GM23248 (cell line): ENCODE data around the gene PRDX3. TPM values are rescaled to one million over a fixed set of nuclear protein-coding genes. Genes with fewer than 3 reads are reported as not detected.

Source experiments
- DNase-seq: peaks from one replicate; pipeline ENCODE4 v3.0.0-alpha.2; 2015
- H2AFZ ChIP-seq: fragments of 200-600 bp; sonication (generic); 2 replicates; pipeline ENCODE4 v1.6.1; 2016; ENCODE audit warnings: antibody characterized with exemption
- H3F3A ChIP-seq: fragments of 200-600 bp; sonication (generic); 2 replicates; pipeline ENCODE4 v1.6.1; 2016; ENCODE audit warnings: mild to moderate bottlenecking, antibody characterized with exemption, mixed run types; ENCODE audit not compliant: insufficient read depth
- H3K27ac ChIP-seq: fragments of 200-600 bp; sonication (generic); 2 replicates; pipeline ENCODE4 v1.5.1; 2016; ENCODE audit warnings: mild to moderate bottlenecking
- H3K27me3 ChIP-seq: fragments of 200-600 bp; sonication (generic); replicated peaks from 2 replicates; pipeline ENCODE4 v1.6.1; 2016; ENCODE audit warnings: mild to moderate bottlenecking; ENCODE audit not compliant: insufficient read depth
- H3K36me3 ChIP-seq: fragments of 200-600 bp; sonication (generic); 2 replicates; pipeline ENCODE4 v1.6.1; 2016; ENCODE audit warnings: low read depth, mild to moderate bottlenecking
- H3K4me1 ChIP-seq: fragments of 200-600 bp; sonication (generic); 2 replicates; pipeline ENCODE4 v1.6.1; 2016; ENCODE audit warnings: mild to moderate bottlenecking; ENCODE audit not compliant: insufficient read depth
- H3K4me2 ChIP-seq: fragments of 200-600 bp; sonication (generic); one replicate; pipeline ENCODE4 v1.6.1; 2016; ENCODE audit warnings: mild to moderate bottlenecking; ENCODE audit not compliant: unreplicated experiment
- H3K4me3 ChIP-seq: fragments of 200-600 bp; sonication (generic); 2 replicates; pipeline ENCODE4 v1.5.1; 2016; ENCODE audit warnings: mild to moderate bottlenecking
- H3K79me2 ChIP-seq: fragments of 200-600 bp; sonication (generic); 2 replicates; pipeline ENCODE4 v1.6.1; 2016; ENCODE audit warnings: mild to moderate bottlenecking; ENCODE audit not compliant: insufficient read depth
- H3K9ac ChIP-seq: fragments of 200-600 bp; sonication (generic); 2 replicates; pipeline ENCODE4 v1.6.1; 2016; ENCODE audit warnings: mild to moderate bottlenecking
- H3K9me2 ChIP-seq: fragments of 200-600 bp; sonication (generic); 2 replicates; pipeline ENCODE4 v1.6.1; 2016; ENCODE audit warnings: mixed run types, mild to moderate bottlenecking, moderate library complexity; ENCODE audit not compliant: insufficient read depth
- H3K9me3 ChIP-seq: fragments of 200-600 bp; sonication (generic); one replicate; pipeline ENCODE4 v1.6.1; 2017; ENCODE audit warnings: low read depth
- H4K20me1 ChIP-seq: fragments of 200-600 bp; sonication (generic); 2 replicates; pipeline ENCODE4 v1.6.0; 2016; ENCODE audit not compliant: insufficient read depth
- EZH2 ChIP-seq: fragments of 200-600 bp; sonication (generic); IDR thresholded peaks from 2 replicates; pipeline ENCODE4 v1.6.1; 2018; ENCODE audit warnings: antibody characterized with exemption, mild to moderate bottlenecking; ENCODE audit not compliant: insufficient read depth, poor library complexity, severe bottlenecking
- EZH2phosphoT487 ChIP-seq: fragments of 200-600 bp; sonication (generic); IDR thresholded peaks from 2 replicates; pipeline ENCODE4 v1.6.1; 2018; ENCODE audit warnings: antibody characterized with exemption, moderate library complexity, mild to moderate bottlenecking, low read depth; ENCODE audit not compliant: insufficient read depth
- WGBS, 2 experiments: methylation state at CpG; one replicate each; pipeline ENCODE4 v1.1.6; 2015 to 2017; ENCODE audit warnings: low lambda C conversion rate in 2 of 2, low coverage in 1 of 2; ENCODE audit errors: missing lambda C conversion rate in 2 of 2; 5-methylcytosine and 5-hydroxymethylcytosine counted together
- in situ Hi-C: fragments of 300-500 bp; cut with MboI; formaldehyde crosslinking; loops from 2 replicates; pipeline ENCODE4 v1.15.0; 2020
- polyA plus RNA-seq: library from polyadenylated mRNA; unstranded; fragments of >200 nt; fragmentation: Nextera tagmentation; extraction: Ambion mirVana; gene quantifications from 2 replicates; pipeline ENCODE4 v1.2.1, GENCODE V29; 2016
- total RNA-seq: library from RNA; depleted of rRNA; stranded (reverse); fragments of >200 nt; shearing (Covaris generic); gene quantifications from 2 replicates; pipeline ENCODE4 v1.2.3, GENCODE V29; 2014

Gene PRDX3
- total and polyA plus RNA-seq, 2 experiments from 2014 or later = 246 to 302 TPM

DNA sequence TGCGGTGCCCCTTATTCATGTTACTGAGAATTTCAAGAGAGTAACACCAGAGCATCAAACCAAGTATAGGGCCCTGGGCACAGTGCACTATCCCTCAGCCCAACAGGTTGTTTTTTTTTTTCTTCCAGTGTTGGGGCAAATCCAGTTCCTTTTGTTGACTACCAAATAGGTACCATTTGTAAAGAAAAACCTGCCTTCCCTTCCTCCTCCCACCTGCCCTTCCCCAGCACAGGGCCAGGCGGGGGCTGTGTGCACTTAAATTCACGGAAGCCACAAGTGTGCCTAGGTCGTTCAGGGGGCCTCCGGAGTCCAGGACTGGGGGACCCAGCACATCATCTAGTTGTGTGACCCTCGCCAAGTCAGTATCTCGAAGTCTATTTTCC lies 12.5 kb downstream of the PRDX3 start:
- in situ Hi-C loops = no loop called here
- TF ChIP-seq EZH2 (no peak), EZH2phosphoT487 (no peak)
- peak overlapping the region; percentile 93 for H2AFZ ChIP-seq

GRCh38 chr10:119165171-119166117 lies 13.2 kb downstream of the PRDX3 start, which contains the start of gene SFXN4:
TSS of gene SFXN4 (minus strand) at chr10:119165714. CDS start at chr10:119165647, 67 bp downstream.
- TF ChIP-seq EZH2 (no peak), EZH2phosphoT487 (no peak)
- peaks cover 7% of the 10 kb centered on the region for H3K4me1 ChIP-seq
- no peaks in the 10 kb centered on the region for H3K79me2 ChIP-seq
- H4K20me1 ChIP-seq = no peaks in the 10 kb centered on the region
- no peaks in the 10 kb centered on the region for H3K9me2 ChIP-seq
- no peaks in the 10 kb centered on the region for H3K9me3 ChIP-seq
- peak within 1 kb of the TSS; percentile 78 for H3K4me2 ChIP-seq
- WGBS, 2 experiments = 1 to 2% methylated on average over 48 to 65 of the region's 90 CpGs
- H3K9ac ChIP-seq = peak within 1 kb of the TSS; percentile 86
- no peaks in the 10 kb centered on the region for H3K27me3 ChIP-seq
- DNase-seq = peak; percentile 89
- H3F3A ChIP-seq = peaks cover 21% of the 10 kb centered on the region; the same call in 1 of the 2 replicates
- H2AFZ ChIP-seq = peak within 1 kb of the TSS; percentile 93
- H3K27ac ChIP-seq = peak within 1 kb of the TSS; percentile 62
- peaks cover 33% of the 10 kb centered on the region for H3K36me3 ChIP-seq
- in situ Hi-C loops = no loop called here
- H3K4me3 ChIP-seq = peak within 1 kb of the TSS; percentile 82

More for the DNA sequence above, 12.5 kb downstream of the PRDX3 start:
- 0 out of 2 replicates have a peak, but pooled peaks cover under 1% of the 10 kb centered on the region for H3K79me2 ChIP-seq
- peak overlapping the region; percentile 62 for H3K27ac ChIP-seq
- H3K4me2 ChIP-seq = peak overlapping the region; percentile 78
- H3K9me2 ChIP-seq = no peaks in the 10 kb centered on the region
- no peaks in the 10 kb centered on the region for H3K9me3 ChIP-seq
- H3K4me3 ChIP-seq = peak overlapping the region; percentile 82
- H3F3A ChIP-seq = peaks cover 21% of the 10 kb centered on the region; the same call in 1 of the 2 replicates
- no peaks in the 10 kb centered on the region for H4K20me1 ChIP-seq
- DNase-seq = no peak
- H3K9ac ChIP-seq = peak overlapping the region; percentile 86
- H3K27me3 ChIP-seq = no peaks in the 10 kb centered on the region
- H3K4me1 ChIP-seq = peaks cover 7% of the 10 kb centered on the region
- H3K36me3 ChIP-seq = peaks cover 33% of the 10 kb centered on the region
- WGBS, 2 experiments = 72% methylated on average over 7 of the region's 7 CpGs

DNA sequence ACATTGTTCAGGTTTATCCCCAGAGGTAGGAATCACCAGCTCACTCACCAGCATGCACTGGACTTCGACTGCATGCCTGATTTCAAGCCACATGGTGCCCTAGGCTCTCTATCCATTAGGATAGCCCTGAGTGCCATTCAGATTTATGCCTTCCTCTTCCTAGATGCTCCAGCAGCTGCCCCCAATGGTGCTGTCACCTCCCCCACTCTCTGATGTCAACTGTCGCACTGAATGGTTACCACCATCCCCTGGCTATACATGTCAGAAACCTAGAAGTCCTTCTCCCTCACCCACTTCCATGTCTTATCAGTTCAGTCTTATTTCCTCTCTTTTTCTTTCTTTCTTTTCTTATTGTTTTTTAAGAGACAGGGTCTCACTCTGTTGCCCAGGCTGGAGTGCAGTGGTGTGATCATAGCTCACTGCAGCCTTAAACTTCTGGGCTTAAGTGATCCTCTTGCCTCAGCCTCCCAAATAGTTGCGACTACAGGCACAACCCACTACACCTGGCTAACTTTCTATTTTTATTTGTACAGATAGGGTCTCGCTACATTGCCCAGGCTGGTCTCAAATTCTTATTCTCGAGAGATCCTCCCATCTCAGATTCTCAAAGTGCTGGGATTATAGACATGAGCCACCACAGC lies 16.0 kb downstream of the PRDX3 start:
- H3K36me3 ChIP-seq = peaks cover 14% of the 10 kb centered on the region
- H3F3A ChIP-seq = peaks cover 12% of the 10 kb centered on the region; the same call in 1 of the 2 replicates
- no peaks in the 10 kb centered on the region for H3K9me3 ChIP-seq
- H4K20me1 ChIP-seq = no peaks in the 10 kb centered on the region
- 95 to 99% methylated on average over 5 of the region's 5 CpGs for WGBS, 2 experiments
- H3K9me2 ChIP-seq = no peaks in the 10 kb centered on the region
- H3K27me3 ChIP-seq = no peaks in the 10 kb centered on the region
- TF ChIP-seq EZH2phosphoT487 (no peak), EZH2 (no peak)
- H2AFZ ChIP-seq = no peak overlapping the region
- no peak overlapping the region for H3K9ac ChIP-seq
- H3K4me2 ChIP-seq = no peak overlapping the region
- DNase-seq = no peak
- H3K4me3 ChIP-seq = no peak overlapping the region
- H3K4me1 ChIP-seq = peaks cover 7% of the 10 kb centered on the region
- in situ Hi-C loops = no loop called here
- H3K79me2 ChIP-seq = no peaks in the 10 kb centered on the region
- H3K27ac ChIP-seq = no peak overlapping the region

DNA sequence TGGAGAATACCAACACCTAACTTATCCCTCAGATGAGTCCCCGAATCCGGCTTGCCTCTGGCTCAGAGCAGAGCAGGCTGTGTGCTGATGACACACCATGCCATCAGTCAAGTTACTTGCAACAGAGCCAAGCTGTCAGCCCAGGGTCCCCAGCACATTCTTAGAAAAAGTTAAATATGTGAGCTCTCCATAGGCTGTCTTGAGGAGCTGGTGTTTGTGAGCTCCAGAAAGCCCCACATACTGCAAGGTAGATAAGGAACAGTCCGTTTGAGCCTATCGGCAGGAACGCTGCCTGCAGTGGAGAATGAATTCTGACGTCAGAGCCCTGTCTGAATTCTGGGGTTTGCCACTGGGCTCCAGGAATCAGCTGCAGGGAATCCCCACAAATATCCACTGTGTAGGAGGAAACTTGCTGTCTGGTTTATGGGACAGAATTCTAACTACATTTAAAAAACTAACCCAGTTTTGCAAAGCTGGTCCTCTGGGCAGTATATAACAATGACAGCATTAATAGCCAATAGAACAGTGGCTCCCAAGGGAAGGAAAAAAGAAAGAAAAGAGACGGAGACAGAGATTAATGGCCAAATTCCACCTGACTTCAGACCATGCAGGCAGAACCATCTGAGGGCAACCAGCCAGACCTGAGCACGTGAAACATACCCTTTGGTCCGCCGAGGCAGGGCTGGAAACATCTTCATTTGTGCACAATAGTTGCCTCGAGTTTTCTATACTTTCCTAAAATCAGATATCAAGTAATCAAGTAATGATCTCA lies 16.7 kb downstream of the PRDX3 start:
- Histone ChIP-seq H3K27ac (no peak overlapping the region), H2AFZ (no peak overlapping the region), H3K4me3 (no peak overlapping the region), H3K4me1 (peaks cover 7% of the 10 kb centered on the region), H4K20me1 (no peaks in the 10 kb centered on the region), H3K27me3 (no peaks in the 10 kb centered on the region), H3K9me3 (no peaks in the 10 kb centered on the region), H3K9me2 (no peaks in the 10 kb centered on the region), H3K36me3 (peaks cover 8% of the 10 kb centered on the region; the same call in 1 of the 2 replicates), H3F3A (0 out of 2 replicates have a peak, but pooled peaks cover 5% of the 10 kb centered on the region), H3K4me2 (peak overlapping the region; percentile 13), H3K9ac (no peak overlapping the region), H3K79me2 (no peaks in the 10 kb centered on the region)
- peak; percentile 65 for DNase-seq
- TF ChIP-seq EZH2 (no peak), EZH2phosphoT487 (no peak)
- in situ Hi-C loops = no loop called here
- WGBS, 2 experiments = 48 to 55% methylated on average over 11 of the region's 11 CpGs
